K562 (cell line): ENCODE data around the gene CDC42SE2. TPM values are rescaled to one million over a fixed set of nuclear protein-coding genes. Genes with fewer than 3 reads are reported as not detected.
A peak's percentile ranks its signal among the peaks of the same experiment; 100 is the strongest.

Source experiments
- ATAC-seq: fragments of 200-7000 bp; cut with Tn5 transposase; 3 replicates; pipeline ENCODE4 v1.9.1; 2020; ENCODE audit warnings: moderate library complexity
- BruUV-seq: library from RNA; stranded (reverse); fragments of 400-500 nt; replicated peaks from 2 replicates; lab custom pipeline; 2021; lab: Mats Ljungman, UMichigan
- CTCF ChIA-PET: fragments of 300-600 bp; formaldehyde crosslinking; extraction: SDS; loops from one replicate; lab custom pipeline; 2021; ENCODE audit warnings: low intra/inter-chr PET ratio; lab: Yijun Ruan, JAX
- POLR2A ChIA-PET: fragments of 300-600, 350-650 bp; sonication (Branson Sonifier 250); formaldehyde crosslinking; extraction: SDS; loops from one replicate; lab custom pipeline; 2021; ENCODE audit warnings: antibody characterized with exemption, inconsistent platforms; lab: Yijun Ruan, JAX
- DNase-seq, 4 experiments: peaks; one replicate each; pipeline versions ENCODE4 v3.0.0 to v3.0.0-alpha.2; 2011 to 2018; ENCODE audit warnings: low spot score in 3 of 4, mixed read lengths in 3 of 4; ENCODE audit errors: extremely low read depth in 1 of 4
- FAIRE-seq: peaks from 2 replicates; lab custom pipeline; 2011; peaks lifted over from hg19 to GRCh38; lab: Jason Lieb, UNC
- H2AFZ ChIP-seq: 2 replicates; pipeline ENCODE4 v1.6.0; 2011; ENCODE audit warnings: low read depth, low read length, control low read depth, inconsistent platforms
- H3K27ac ChIP-seq: fragments of 200-600 bp; 3 replicates; pipeline ENCODE4 v1.8.0; 2011; ENCODE audit warnings: low read depth, mild to moderate bottlenecking, control low read depth, inconsistent platforms, low read length, moderate library complexity, mixed read lengths; ENCODE audit errors: extremely low read depth
- H3K27me3 ChIP-seq, 2 experiments: fragments of 300-600 bp in 1 of 2; 2 replicates in 1 of 2; 3 replicates in 1 of 2; pipeline versions ENCODE4 v1.6.0 to v1.8.0; 2011; ENCODE audit warnings: inconsistent platforms in 2 of 2, low read length in 2 of 2, mild to moderate bottlenecking in 1 of 2, mixed read lengths in 1 of 2, moderate library complexity in 1 of 2; ENCODE audit not compliant: control insufficient read depth in 2 of 2, insufficient read depth in 2 of 2
- H3K36me3 ChIP-seq: fragments of 300-600 bp; 3 replicates; pipeline ENCODE4 v1.8.0; 2011; ENCODE audit warnings: mild to moderate bottlenecking, low read length, inconsistent platforms; ENCODE audit not compliant: control insufficient read depth, insufficient read depth
- H3K4me1 ChIP-seq, 2 experiments: fragments of 200-600 bp in 1 of 2; replicated peaks in 1 of 2; 2 replicates in 1 of 2; 3 replicates in 1 of 2; pipeline versions ENCODE4 v1.5.1 to v1.8.0; 2011; ENCODE audit warnings: inconsistent platforms in 2 of 2, low read length in 2 of 2, mild to moderate bottlenecking in 1 of 2, mixed read lengths in 1 of 2, moderate library complexity in 1 of 2; ENCODE audit not compliant: control insufficient read depth in 2 of 2, insufficient read depth in 2 of 2
- H3K4me2 ChIP-seq: 2 replicates; pipeline ENCODE4 v1.6.1; 2011; ENCODE audit warnings: low read length, control low read depth, inconsistent platforms, mixed read lengths; ENCODE audit not compliant: insufficient read depth
- H3K4me3 ChIP-seq: fragments of 200-600 bp; sonication (generic), shearing (Covaris generic); 2 replicates; pipeline ENCODE4 v1.5.1; 2016; ENCODE audit warnings: control low read depth, inconsistent platforms
- H3K79me2 ChIP-seq: fragments of 200-600 bp; 3 replicates; pipeline ENCODE4 v1.8.0; 2011; ENCODE audit warnings: low read length, inconsistent platforms; ENCODE audit not compliant: control insufficient read depth, insufficient read depth
- H3K9ac ChIP-seq, 2 experiments: 2 replicates each; pipeline versions ENCODE4 v1.6.0 to v1.6.1; 2011; ENCODE audit warnings: low read depth in 2 of 2, low read length in 2 of 2, control low read depth in 1 of 2, inconsistent platforms in 1 of 2, mild to moderate bottlenecking in 1 of 2, mixed read lengths in 1 of 2; ENCODE audit not compliant: insufficient read depth in 1 of 2
- H3K9me1 ChIP-seq: one replicate; pipeline ENCODE4 v1.6.0; 2011; ENCODE audit warnings: inconsistent platforms, mild to moderate bottlenecking, low read length, moderate library complexity; ENCODE audit not compliant: control insufficient read depth, insufficient read depth
- H3K9me3 ChIP-seq: replicated peaks from 2 replicates; pipeline ENCODE4 v1.5.1; 2011; ENCODE audit warnings: low read depth, low read length, inconsistent platforms; ENCODE audit not compliant: control insufficient read depth, insufficient read depth
- H4K20me1 ChIP-seq: replicated peaks from 2 replicates; pipeline ENCODE4 v1.6.1; 2011; ENCODE audit warnings: low read length, inconsistent platforms, mixed read lengths; ENCODE audit not compliant: control insufficient read depth, insufficient read depth
- E2F6 ChIP-seq, 2 experiments: IDR thresholded peaks; 2 replicates each; pipeline ENCODE4 v1.6.1; 2011; ENCODE audit warnings: borderline replicate concordance in 1 of 2, control low read depth in 1 of 2, low read depth in 1 of 2, low read length in 1 of 2, mild to moderate bottlenecking in 1 of 2, mixed read lengths in 1 of 2, moderate library complexity in 1 of 2; ENCODE audit not compliant: insufficient read depth in 1 of 2, insufficient read length in 1 of 2, poor library complexity in 1 of 2, severe bottlenecking in 1 of 2; ENCODE audit errors: extremely low read depth in 1 of 2
- IRF9 ChIP-seq: fragments of 450-650 bp; IDR thresholded peaks from 2 replicates; pipeline ENCODE4 v1.6.1; 2016; ENCODE audit warnings: missing biosample characterization, missing genetic modification characterization
- KLF13 ChIP-seq: fragments of 450-650 bp; IDR thresholded peaks from 2 replicates; pipeline ENCODE4 v1.6.1; 2016; ENCODE audit warnings: missing genetic modification characterization, low read depth, mild to moderate bottlenecking, missing compliant biosample characterization, moderate library complexity, borderline replicate concordance
- MTA2 ChIP-seq: fragments of 450-650 bp; IDR thresholded peaks from 2 replicates; pipeline ENCODE4 v1.6.1; 2016; ENCODE audit warnings: low read depth
- POLR2AphosphoS2 ChIP-seq: IDR thresholded peaks from 2 replicates; pipeline ENCODE4 v1.6.1; 2012; ENCODE audit warnings: low read length, improper control_type of control experiment
- SOX6 ChIP-seq: fragments of 450-650 bp; IDR thresholded peaks from 2 replicates; pipeline ENCODE4 v1.6.1; 2014; ENCODE audit warnings: mild to moderate bottlenecking
- TBL1XR1 ChIP-seq, 2 experiments: IDR thresholded peaks; 2 replicates each; pipeline ENCODE4 v1.6.1; 2012; ENCODE audit warnings: improper control_type of control experiment in 2 of 2, low read length in 2 of 2, mild to moderate bottlenecking in 1 of 2
- TEAD2 ChIP-seq: fragments of 450-650 bp; IDR thresholded peaks from 2 replicates; pipeline ENCODE4 v1.6.1; 2016; ENCODE audit warnings: missing genetic modification characterization, control low read depth, missing compliant biosample characterization
- ZFP36 ChIP-seq: fragments of 150-350 bp; IDR thresholded peaks from 2 replicates; pipeline ENCODE4 v1.6.1; 2018; ENCODE audit warnings: low read length, low read depth; ENCODE audit not compliant: partially characterized antibody
- ZKSCAN1 ChIP-seq: fragments of 150-350 bp; IDR thresholded peaks from 2 replicates; pipeline ENCODE4 v1.6.1; 2016; ENCODE audit warnings: low read depth, low read length
- ZNF592 ChIP-seq: fragments of 450-650 bp; IDR thresholded peaks from 2 replicates; pipeline ENCODE4 v1.6.1; 2017; ENCODE audit warnings: antibody characterized with exemption, mild to moderate bottlenecking
- WGBS: fragments of 100-300 bp; shearing (Covaris generic); methylation state at CpG from one replicate; pipeline ENCODE4 v1.1.6; 2016; ENCODE audit warnings: low coverage, mixed read lengths; ENCODE audit not compliant: insufficient coverage; ENCODE audit errors: missing lambda C conversion rate; 5-methylcytosine and 5-hydroxymethylcytosine counted together
- in situ Hi-C: fragments of 300-500 bp; cut with MboI; formaldehyde crosslinking; loops from 4 replicates; pipeline ENCODE4 v1.15.0; 2018; ENCODE audit warnings: inconsistent platforms, mixed read lengths
- intact Hi-C: fragments of 100-400 bp; cut with micrococcal nuclease; formaldehyde crosslinking; loops from 2 replicates; pipeline ENCODE4 v1.14.2; 2022
- polyA plus RNA-seq, 8 experiments: library from polyadenylated mRNA; depleted of rRNA in 4 of 8; stranded (reverse) in 5 of 8; unstranded in 3 of 8; fragments of >200 nt; fragmentation: Nextera tagmentation in 2 of 8; fragmentation: Illumina TruSeq in 1 of 8; extraction: Ambion mirVana in 2 of 8; extraction: Trizol in 1 of 8; gene quantifications; 2 replicates each; pipeline versions ENCODE4 v1.2.1 to v1.2.3, GENCODE V29; 2011 to 2014; ENCODE audit warnings: inconsistent platforms in 1 of 8, missing spikeins in 1 of 8
- total RNA-seq, 7 experiments: library from RNA; depleted of rRNA in 6 of 7; stranded (reverse); fragments of >200 nt in 6 of 7; fragmentation: Illumina TruSeq in 2 of 7; extraction: Trizol in 2 of 7; gene quantifications; 2 replicates each; pipeline versions ENCODE4 v1.2.1 to v1.2.3, GENCODE V29; 2011 to 2021; ENCODE audit warnings: low replicate concordance in 1 of 7
- TF ChIP-seq, protein P1 (sequence below), 3 experiments: IDR thresholded peaks in 2 of 3; conservative IDR thresholded peaks in 1 of 3; 2 replicates each; pipeline ENCODE4 v1.5.1; 2011 to 2012; ENCODE audit warnings: low read length in 3 of 3, mild to moderate bottlenecking in 3 of 3, control low read depth in 2 of 3, improper control_type of control experiment in 1 of 3, inconsistent platforms in 1 of 3, low read depth in 1 of 3, mixed read lengths in 1 of 3, moderate library complexity in 1 of 3; ENCODE audit not compliant: insufficient read depth in 2 of 3

The CDC42SE2 gene
- total and polyA plus RNA-seq, 9 of the 15 experiments (the other 6 are each of a cell fraction or from before 2014, with no cell fraction given) = 24.8 to 44.3 (median 32.7) TPM

- intact Hi-C loops (loop anchor here (5.0 kb wide), 1 partner anchor 71 kb away; no protein-coding TSS in a partner anchor), in situ Hi-C loops (no loop called here)
- Histone ChIP-seq H3K4me1 (peaks cover 3 to 19% of the 10 kb centered on the region in 2 experiments; a peak in 4 of 5 replicates), H3K4me3 (no peak overlapping the region), H3K9me3 (no peaks in the 10 kb centered on the region; the same call in 1 of the 2 replicates), H3K79me2 (peaks cover 63% of the 10 kb centered on the region), H3K27me3 (no peaks in the 10 kb centered on the region), H3K27ac (peak overlapping the region; percentile 42; the same call in 2 of the 3 replicates), H2AFZ (no peak overlapping the region), H3K4me2 (peak overlapping the region; percentile 20; the same call in 1 of the 2 replicates), H3K9ac (peak overlapping the region in 1 of 2 experiments; percentile 4; a peak in 1 of 4 replicates), H3K9me1 (no peaks in the 10 kb centered on the region), H4K20me1 (no peaks in the 10 kb centered on the region), H3K36me3 (no peaks in the 10 kb centered on the region; the same call in 2 of the 3 replicates)
- POLR2A ChIA-PET = interaction anchor here (0.6 to 2.2 kb wide), 7 partner anchors 9 to 210 kb away, joined by 3 to 10 read pairs (median 3); no protein-coding TSS in a partner anchor
- BruUV-seq = no TSS peak
- WGBS = 0% methylated on average over 5 of the region's 5 CpGs
- DNase-seq (peak; percentile 76 to 89 (median 82)), FAIRE-seq (peak; percentile 98), ATAC-seq (peak; percentile 89)
- CTCF ChIA-PET = no interaction called here
- TF ChIP-seq, protein P1, sequence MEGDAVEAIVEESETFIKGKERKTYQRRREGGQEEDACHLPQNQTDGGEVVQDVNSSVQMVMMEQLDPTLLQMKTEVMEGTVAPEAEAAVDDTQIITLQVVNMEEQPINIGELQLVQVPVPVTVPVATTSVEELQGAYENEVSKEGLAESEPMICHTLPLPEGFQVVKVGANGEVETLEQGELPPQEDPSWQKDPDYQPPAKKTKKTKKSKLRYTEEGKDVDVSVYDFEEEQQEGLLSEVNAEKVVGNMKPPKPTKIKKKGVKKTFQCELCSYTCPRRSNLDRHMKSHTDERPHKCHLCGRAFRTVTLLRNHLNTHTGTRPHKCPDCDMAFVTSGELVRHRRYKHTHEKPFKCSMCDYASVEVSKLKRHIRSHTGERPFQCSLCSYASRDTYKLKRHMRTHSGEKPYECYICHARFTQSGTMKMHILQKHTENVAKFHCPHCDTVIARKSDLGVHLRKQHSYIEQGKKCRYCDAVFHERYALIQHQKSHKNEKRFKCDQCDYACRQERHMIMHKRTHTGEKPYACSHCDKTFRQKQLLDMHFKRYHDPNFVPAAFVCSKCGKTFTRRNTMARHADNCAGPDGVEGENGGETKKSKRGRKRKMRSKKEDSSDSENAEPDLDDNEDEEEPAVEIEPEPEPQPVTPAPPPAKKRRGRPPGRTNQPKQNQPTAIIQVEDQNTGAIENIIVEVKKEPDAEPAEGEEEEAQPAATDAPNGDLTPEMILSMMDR (IDR thresholded peaks at IDR 0.05 in 2 of 3, conservative IDR thresholded peaks at IDR 0.05 in 1 of 3; ENCODE audit: insufficient read depth in 2 of 3, low read depth in 1 of 3, low read length in 3 of 3) = no peak
- TF ChIP-seq ZKSCAN1 (no peak), POLR2AphosphoS2 (no peak), ZNF592 (no peak), MTA2 (peak; percentile 38; the same call in 1 of the 2 replicates), SOX6 (peak; percentile 78), KLF13 (no peak), TBL1XR1 (IDR thresholded peaks at IDR 0.05; ENCODE audit: low read length in 2 of 2) (peak; percentile 41 to 58; a peak in 3 of 4 replicates), ZFP36 (no peak), E2F6 (IDR thresholded peaks at IDR 0.05; ENCODE audit: borderline replicate concordance in 1 of 2, extremely low read depth in 1 of 2, insufficient read depth in 1 of 2, insufficient read length in 1 of 2, low read depth in 1 of 2, low read length in 1 of 2, poor library complexity in 1 of 2, severe bottlenecking in 1 of 2) (no peak), IRF9 (tag) (no peak), TEAD2 (tag) (no peak)
These were observed 109.4 kb downstream of the CDC42SE2 start for GRCh38 chr5:131373265-131373664.
